ENCODE data around the gene ISL2. TPM values are rescaled to one million over a fixed set of nuclear protein-coding genes. Genes with fewer than 3 reads are reported as not detected.
"Not testable (repeated sequence)": the region's sequence is repeated elsewhere in the genome, so short reads cannot be mapped to it uniquely, and the experiment has no call there.

Gene ISL2
- 8.3 and 8.7 TPM in 2 replicates for total RNA-seq (2014; rRNA removed; shearing (Covaris generic); ENCODE audit: low replicate concordance)

DNA sequence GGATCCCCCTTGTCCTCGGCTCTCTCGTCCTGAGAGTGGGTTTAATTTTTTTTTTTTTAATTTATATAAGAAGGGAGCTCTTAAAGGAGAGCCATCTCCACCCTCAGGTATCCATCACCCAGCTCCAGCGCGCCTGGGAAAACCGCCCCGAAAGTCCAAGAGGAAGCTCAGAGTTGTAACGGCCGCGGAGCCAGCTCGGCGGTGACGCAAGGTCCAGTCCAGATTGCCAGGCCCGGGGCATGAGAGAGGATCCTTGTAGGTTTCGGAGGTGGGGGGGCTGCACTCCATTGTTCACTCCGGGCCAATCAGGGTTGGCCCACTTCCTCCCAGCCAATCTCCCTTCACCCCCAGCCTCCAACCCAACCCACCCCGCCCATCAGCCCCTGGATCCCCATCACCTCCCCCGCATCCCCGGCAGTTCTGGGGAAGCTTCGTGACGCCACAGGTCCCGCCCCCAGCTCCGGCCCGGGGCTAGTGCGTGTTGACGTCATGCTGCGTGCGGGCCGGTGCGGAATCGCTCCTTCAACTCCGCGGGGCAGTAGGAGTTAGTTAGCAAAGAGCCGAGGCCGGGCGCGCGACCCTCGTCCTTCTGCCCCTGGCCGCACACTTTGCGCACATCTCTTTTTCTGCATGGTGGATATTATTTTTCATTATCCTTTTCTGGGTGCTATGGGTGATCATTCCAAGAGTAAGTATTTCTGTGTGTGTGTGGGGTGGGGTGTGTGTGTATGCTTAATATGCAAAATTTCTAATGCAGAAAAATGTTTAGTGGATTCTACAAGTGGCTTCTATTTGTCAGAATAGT, at the start of gene ISL2:
Gene ISL2 (plus strand): TSS at position 520 of the 805 bp plus-strand sequence. CDS start 111 bp downstream, at position 631.
- H4K20me1 ChIP-seq (ENCODE audit: insufficient read depth, low read depth, low read length) = peaks cover 10% of the 10 kb centered on the region
- peak within 1 kb of the TSS; percentile 97 for H3K4me2 ChIP-seq (ENCODE audit: low read depth, low read length, poor library complexity, severe bottlenecking)
- H3K4me1 ChIP-seq (ENCODE audit: low read length) = peaks cover 30% of the 10 kb centered on the region
- H3K9me2 ChIP-seq (replicated peaks; ENCODE audit: insufficient read depth, low read length) = no peaks in the 10 kb centered on the region
- H2AFZ ChIP-seq (ENCODE audit: low read length) = 0 out of 2 replicates have a peak within 1 kb of the TSS, but pooled peaks have one; percentile 12
- peak within 1 kb of the TSS; percentile 91 for H3K4me3 ChIP-seq (ENCODE audit: low read length)
- H3K79me2 ChIP-seq (ENCODE audit: low read length) = peaks cover 32% of the 10 kb centered on the region
- H3K27me3 ChIP-seq (ENCODE audit: low read length) = no peaks in the 10 kb centered on the region
- H3K36me3 ChIP-seq (ENCODE audit: insufficient read depth, low read length) = no peaks in the 10 kb centered on the region
- peak within 1 kb of the TSS; percentile 95 for H3K9ac ChIP-seq (ENCODE audit: low read length)
- DNase-seq = peak; percentile 99
- H3K27ac ChIP-seq (ENCODE audit: low read length) = peak within 1 kb of the TSS; percentile 95
- H3K9me3 ChIP-seq (ENCODE audit: low read length) = no peaks in the 10 kb centered on the region

GRCh38 chr15:76289582-76289981, 47.0 kb upstream of the ISL2 start:
- H3K27ac ChIP-seq (ENCODE audit: low read length) = no peak overlapping the region
- H4K20me1 ChIP-seq (ENCODE audit: insufficient read depth, low read depth, low read length) = no peaks in the 10 kb centered on the region
- H3K79me2 ChIP-seq (ENCODE audit: low read length) = peaks cover 70% of the 10 kb centered on the region
- H3K9me2 ChIP-seq (replicated peaks; ENCODE audit: insufficient read depth, low read length) = no peaks in the 10 kb centered on the region
- H3K4me2 ChIP-seq (ENCODE audit: low read depth, low read length, poor library complexity, severe bottlenecking) = no peak overlapping the region
- H3K9ac ChIP-seq (ENCODE audit: low read length) = no peak overlapping the region
- no peaks in the 10 kb centered on the region for H3K27me3 ChIP-seq (ENCODE audit: low read length)
- peaks cover 30% of the 10 kb centered on the region; the same call in 1 of the 2 replicates for H3K36me3 ChIP-seq (ENCODE audit: insufficient read depth, low read length)
- H3K4me1 ChIP-seq (ENCODE audit: low read length) = no peaks in the 10 kb centered on the region
- DNase-seq = no peak
- H3K9me3 ChIP-seq (ENCODE audit: low read length) = no peaks in the 10 kb centered on the region
- no peak overlapping the region for H2AFZ ChIP-seq (ENCODE audit: low read length)
- no peak overlapping the region for H3K4me3 ChIP-seq (ENCODE audit: low read length)

- no peak overlapping the region for H3K9ac ChIP-seq (ENCODE audit: low read length)
- no peak overlapping the region for H2AFZ ChIP-seq (ENCODE audit: low read length)
- H3K27ac ChIP-seq (ENCODE audit: low read length) = no peak overlapping the region
- H3K4me2 ChIP-seq (ENCODE audit: low read depth, low read length, poor library complexity, severe bottlenecking) = no peak overlapping the region
- H3K4me1 ChIP-seq (ENCODE audit: low read length) = peaks cover 9% of the 10 kb centered on the region
- no peak for DNase-seq
- H3K27me3 ChIP-seq (ENCODE audit: low read length) = no peaks in the 10 kb centered on the region
- no peaks in the 10 kb centered on the region for H3K9me3 ChIP-seq (ENCODE audit: low read length)
- H3K36me3 ChIP-seq (ENCODE audit: insufficient read depth, low read length) = peaks cover 5% of the 10 kb centered on the region; the same call in 1 of the 2 replicates
- 0 out of 2 replicates have a peak, but pooled peaks cover 4% of the 10 kb centered on the region for H4K20me1 ChIP-seq (ENCODE audit: insufficient read depth, low read depth, low read length)
- H3K4me3 ChIP-seq (ENCODE audit: low read length) = no peak overlapping the region
- H3K9me2 ChIP-seq (replicated peaks; ENCODE audit: insufficient read depth, low read length) = no peaks in the 10 kb centered on the region
- H3K79me2 ChIP-seq (ENCODE audit: low read length) = peaks cover 92% of the 10 kb centered on the region
Measured at GRCh38 chr15:76293361-76293760, 43.2 kb upstream of the ISL2 start.

DNA sequence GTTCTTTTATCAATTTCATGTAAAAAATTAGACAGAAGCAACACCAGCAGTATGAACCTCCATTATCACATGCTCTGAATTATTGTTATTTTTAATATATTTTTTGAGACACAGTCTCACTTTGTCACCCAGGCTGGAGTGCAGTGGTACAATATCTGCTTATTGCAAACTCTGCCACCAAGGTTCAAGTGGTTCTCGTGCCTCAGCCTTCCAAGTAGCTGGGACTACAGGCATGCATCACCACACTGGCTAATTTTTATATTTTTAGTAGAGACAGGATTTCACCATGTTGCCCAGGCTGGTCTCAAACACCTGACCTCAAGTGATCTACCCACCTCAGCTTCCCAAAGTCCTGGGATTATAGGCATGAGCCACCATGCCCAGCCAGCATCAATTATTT, 42.1 kb upstream of the ISL2 start:
- not testable (repeated sequence) for H3K36me3 ChIP-seq (ENCODE audit: insufficient read depth, low read length); DNase-seq; H3K4me3 ChIP-seq (ENCODE audit: low read length); H3K27ac ChIP-seq (ENCODE audit: low read length); H3K9me2 ChIP-seq (replicated peaks; ENCODE audit: insufficient read depth, low read length); H3K4me2 ChIP-seq (ENCODE audit: low read depth, low read length, poor library complexity, severe bottlenecking); H4K20me1 ChIP-seq (ENCODE audit: insufficient read depth, low read depth, low read length); H3K9me3 ChIP-seq (ENCODE audit: low read length); H3K9ac ChIP-seq (ENCODE audit: low read length); H3K27me3 ChIP-seq (ENCODE audit: low read length); H2AFZ ChIP-seq (ENCODE audit: low read length); H3K4me1 ChIP-seq (ENCODE audit: low read length)
- H3K79me2 ChIP-seq (ENCODE audit: low read length) = peaks cover 93% of the 10 kb centered on the region

- Histone ChIP-seq H3K4me1 (ENCODE audit: low read length) (peaks cover 9% of the 10 kb centered on the region), H3K79me2 (ENCODE audit: low read length) (peaks cover 97% of the 10 kb centered on the region), H4K20me1 (ENCODE audit: insufficient read depth, low read depth, low read length) (peaks cover 17% of the 10 kb centered on the region), H3K27ac (ENCODE audit: low read length) (no peak overlapping the region), H3K9me3 (ENCODE audit: low read length) (no peaks in the 10 kb centered on the region), H3K4me3 (ENCODE audit: low read length) (no peak overlapping the region), H3K36me3 (ENCODE audit: insufficient read depth, low read length) (peaks cover 5% of the 10 kb centered on the region; the same call in 1 of the 2 replicates), H3K27me3 (ENCODE audit: low read length) (no peaks in the 10 kb centered on the region), H3K4me2 (ENCODE audit: low read depth, low read length, poor library complexity, severe bottlenecking) (no peak overlapping the region), H3K9ac (ENCODE audit: low read length) (no peak overlapping the region), H3K9me2 (replicated peaks; ENCODE audit: insufficient read depth, low read length) (no peaks in the 10 kb centered on the region), H2AFZ (ENCODE audit: low read length) (no peak overlapping the region)
- DNase-seq = no peak
Measured at GRCh38 chr15:76296849-76297248, 39.7 kb upstream of the ISL2 start.

- DNase-seq; H3K36me3 ChIP-seq (ENCODE audit: insufficient read depth, low read length); H3K9ac ChIP-seq (ENCODE audit: low read length); H3K9me2 ChIP-seq (replicated peaks; ENCODE audit: insufficient read depth, low read length); H3K27me3 ChIP-seq (ENCODE audit: low read length); H3K4me1 ChIP-seq (ENCODE audit: low read length); H2AFZ ChIP-seq (ENCODE audit: low read length); H3K9me3 ChIP-seq (ENCODE audit: low read length); H3K4me2 ChIP-seq (ENCODE audit: low read depth, low read length, poor library complexity, severe bottlenecking); H3K27ac ChIP-seq (ENCODE audit: low read length); H3K4me3 ChIP-seq (ENCODE audit: low read length): not testable (repeated sequence)
- Histone ChIP-seq H4K20me1 (ENCODE audit: insufficient read depth, low read depth, low read length) (peaks cover 24% of the 10 kb centered on the region), H3K79me2 (ENCODE audit: low read length) (peaks cover 97% of the 10 kb centered on the region)
Measured at GRCh38 chr15:76297951-76298350, 38.6 kb upstream of the ISL2 start.

GRCh38 chr15:76298986-76299385, 37.6 kb upstream of the ISL2 start:
- Histone ChIP-seq H2AFZ (ENCODE audit: low read length) (no peak overlapping the region), H4K20me1 (ENCODE audit: insufficient read depth, low read depth, low read length) (peaks cover 30% of the 10 kb centered on the region)

GRCh38 chr15:76299786-76300185, 36.8 kb upstream of the ISL2 start:
- no peak overlapping the region for H3K4me2 ChIP-seq (ENCODE audit: low read depth, low read length, poor library complexity, severe bottlenecking)
- no peak for DNase-seq
- no peak overlapping the region for H3K9ac ChIP-seq (ENCODE audit: low read length)
- no peak overlapping the region for H3K4me3 ChIP-seq (ENCODE audit: low read length)
- no peaks in the 10 kb centered on the region for H3K9me2 ChIP-seq (replicated peaks; ENCODE audit: insufficient read depth, low read length)
- H3K4me1 ChIP-seq (ENCODE audit: low read length) = peaks cover 9% of the 10 kb centered on the region
- no peaks in the 10 kb centered on the region for H3K9me3 ChIP-seq (ENCODE audit: low read length)
- H3K79me2 ChIP-seq (ENCODE audit: low read length) = peaks cover 97% of the 10 kb centered on the region
- H3K27me3 ChIP-seq (ENCODE audit: low read length) = no peaks in the 10 kb centered on the region
- H3K36me3 ChIP-seq (ENCODE audit: insufficient read depth, low read length) = no peaks in the 10 kb centered on the region
- H3K27ac ChIP-seq (ENCODE audit: low read length) = no peak overlapping the region
- peaks cover 33% of the 10 kb centered on the region for H4K20me1 ChIP-seq (ENCODE audit: insufficient read depth, low read depth, low read length)
- H2AFZ ChIP-seq (ENCODE audit: low read length) = no peak overlapping the region

More at GRCh38 chr15:76298986-76299385, 37.6 kb upstream of the ISL2 start:
- Histone ChIP-seq H3K36me3 (ENCODE audit: insufficient read depth, low read length) (no peaks in the 10 kb centered on the region), H3K9ac (ENCODE audit: low read length) (no peak overlapping the region), H3K79me2 (ENCODE audit: low read length) (peaks cover 97% of the 10 kb centered on the region), H3K4me3 (ENCODE audit: low read length) (no peak overlapping the region), H3K27ac (ENCODE audit: low read length) (no peak overlapping the region), H3K4me1 (ENCODE audit: low read length) (peaks cover 9% of the 10 kb centered on the region), H3K9me3 (ENCODE audit: low read length) (no peaks in the 10 kb centered on the region), H3K4me2 (ENCODE audit: low read depth, low read length, poor library complexity, severe bottlenecking) (no peak overlapping the region), H3K27me3 (ENCODE audit: low read length) (no peaks in the 10 kb centered on the region), H3K9me2 (replicated peaks; ENCODE audit: insufficient read depth, low read length) (no peaks in the 10 kb centered on the region)
- DNase-seq = no peak

All from Karpas-422 (cell line).